A549 (cell line): ENCODE results near the gene CYP4Z1. TPM values are rescaled to one million over a fixed set of nuclear protein-coding genes. Genes with fewer than 3 reads are reported as not detected.

ENCODE experiments used
- ATAC-seq, 2 experiments: fragments of 200-7000 bp in 1 of 2; fragments of >200 bp in 1 of 2; cut with Nextera tagmentation in 1 of 2; cut with Tn5 transposase in 1 of 2; 3 replicates each; pipeline versions ENCODE4 v1.8.0 to v1.9.1; 2018 to 2020; ENCODE audit warnings: mild to moderate bottlenecking in 1 of 2, moderate library complexity in 1 of 2
- CTCF ChIA-PET: fragments of 300-600 bp; sonication (Branson Sonifier 250); formaldehyde crosslinking; extraction: SDS; loops from one replicate; lab custom pipeline; 2021; ENCODE audit warnings: antibody characterized with exemption, inconsistent platforms; lab: Yijun Ruan, JAX
- POLR2A ChIA-PET: fragments of 350-600 bp; formaldehyde crosslinking; extraction: SDS; loops from one replicate; lab custom pipeline; 2021; ENCODE audit warnings: antibody characterized with exemption, inconsistent platforms; lab: Yijun Ruan, JAX
- DNase-seq, 2 experiments: peaks; one replicate each; pipeline versions ENCODE4 v3.0.0 to v3.0.0-alpha.2; 2011 to 2016; ENCODE audit warnings: low read depth in 1 of 2, low spot score in 1 of 2
- FAIRE-seq: peaks from 2 replicates; lab custom pipeline; 2011; peaks lifted over from hg19 to GRCh38; lab: Jason Lieb, UNC
- H3K27ac ChIP-seq, 2 experiments: fragments of >200 bp; sonication (Bioruptor Twin); formaldehyde crosslinking; 3 replicates each; pipeline ENCODE4 v1.5.1; 2016 to 2017
- H3K4me1 ChIP-seq: fragments of >200 bp; sonication (Bioruptor Twin); formaldehyde crosslinking; 3 replicates; pipeline ENCODE4 v1.6.1; 2016
- H3K4me2 ChIP-seq: fragments of >200 bp; sonication (Bioruptor Twin); formaldehyde crosslinking; 3 replicates; pipeline ENCODE4 v1.6.1; 2016
- H3K4me3 ChIP-seq: fragments of >200 bp; sonication (Bioruptor Twin); formaldehyde crosslinking; 3 replicates; pipeline ENCODE4 v1.5.1; 2016
- H3K9me3 ChIP-seq: fragments of >200 bp; sonication (Bioruptor Twin); formaldehyde crosslinking; 3 replicates; pipeline ENCODE4 v1.6.1; 2016
- EHF ChIP-seq: fragments of 250-450 bp; sonication (Bioruptor Pico); IDR thresholded peaks from 2 replicates; pipeline ENCODE4 v1.5.0; 2020; ENCODE audit warnings: mild to moderate bottlenecking
- ELK1 ChIP-seq: fragments of 150-350 bp; IDR thresholded peaks from 2 replicates; pipeline ENCODE4 v1.6.1; 2014; ENCODE audit warnings: low read depth, mild to moderate bottlenecking, low read length
- EP300 ChIP-seq, 2 experiments: fragments of >200 bp; sonication (Bioruptor Twin); formaldehyde crosslinking; IDR thresholded peaks; 2 replicates in 1 of 2; 3 replicates in 1 of 2; pipeline ENCODE4 v1.6.1; 2016 to 2017
- GATA3 ChIP-seq: IDR thresholded peaks from 2 replicates; pipeline ENCODE4 v1.6.1; 2012; ENCODE audit warnings: borderline replicate concordance
- HES2 ChIP-seq: fragments of >200 bp; sonication (Bioruptor Twin); formaldehyde crosslinking; IDR thresholded peaks from 2 replicates; pipeline ENCODE4 v1.6.1; 2016
- HEYL ChIP-seq: fragments of 250-450 bp; sonication (Bioruptor Pico); IDR thresholded peaks from 2 replicates; pipeline ENCODE4 v1.8.0; 2021; ENCODE audit warnings: mild to moderate bottlenecking, moderate library complexity
- HMGXB4 ChIP-seq: fragments of 250-450 bp; sonication (Bioruptor Pico); IDR thresholded peaks from 2 replicates; pipeline ENCODE4 v1.5.0; 2021; ENCODE audit warnings: mild to moderate bottlenecking, moderate library complexity, borderline replicate concordance
- HOXB13 ChIP-seq: fragments of 250-450 bp; sonication (Bioruptor Pico); IDR thresholded peaks from 2 replicates; pipeline ENCODE4 v1.5.0; 2020; ENCODE audit warnings: low read depth, mild to moderate bottlenecking, moderate library complexity
- JUNB ChIP-seq: fragments of >200 bp; sonication (Bioruptor Twin); formaldehyde crosslinking; IDR thresholded peaks from 2 replicates; pipeline ENCODE4 v1.6.1; 2016
- MAFK ChIP-seq: fragments of 450-650 bp; IDR thresholded peaks from 2 replicates; pipeline ENCODE4 v1.6.1; 2014; ENCODE audit not compliant: partially characterized antibody
- MAZ ChIP-seq: fragments of 150-350 bp; IDR thresholded peaks from 2 replicates; pipeline ENCODE4 v1.6.1; 2014; ENCODE audit warnings: antibody characterized with exemption, low read depth, low read length, borderline replicate concordance
- NFE2L2 ChIP-seq: fragments of 150-350 bp; conservative IDR thresholded peaks from 2 replicates; pipeline ENCODE4 v1.6.1; 2014; ENCODE audit warnings: low read length
- NR3C1 ChIP-seq: fragments of >200 bp; sonication (Bioruptor Twin); formaldehyde crosslinking; IDR thresholded peaks from 3 replicates; pipeline ENCODE4 v1.6.1; 2017
- PBX3 ChIP-seq: IDR thresholded peaks from 2 replicates; pipeline ENCODE4 v1.6.1; 2012
- POLR2AphosphoS2 ChIP-seq: conservative IDR thresholded peaks from 2 replicates; pipeline ENCODE4 v1.6.1; 2012; ENCODE audit warnings: low read length, improper control_type of control experiment, inconsistent platforms
- RAD21 ChIP-seq, 2 experiments: fragments of >200 bp in 1 of 2; sonication (Bioruptor Twin) in 1 of 2; formaldehyde crosslinking in 1 of 2; IDR thresholded peaks in 1 of 2; conservative IDR thresholded peaks in 1 of 2; 2 replicates in 1 of 2; 3 replicates in 1 of 2; pipeline ENCODE4 v1.6.1; 2012 to 2018; ENCODE audit warnings: inconsistent platforms in 1 of 2
- SMC3 ChIP-seq: fragments of >200 bp; sonication (Bioruptor Twin); formaldehyde crosslinking; IDR thresholded peaks from 3 replicates; pipeline ENCODE4 v1.6.1; 2018; ENCODE audit warnings: inconsistent platforms
- ZNF302 ChIP-seq: fragments of 250-450 bp; sonication (Bioruptor Pico); IDR thresholded peaks from 2 replicates; pipeline ENCODE4 v1.9.0; 2021; ENCODE audit warnings: inconsistent platforms, mild to moderate bottlenecking, moderate library complexity
- WGBS: methylation state at CpG from one replicate; pipeline ENCODE4 v1.1.6; 2017; ENCODE audit errors: missing lambda C conversion rate; 5-methylcytosine and 5-hydroxymethylcytosine counted together
- polyA plus RNA-seq, 4 experiments: library from polyadenylated mRNA; depleted of rRNA in 3 of 4; stranded (reverse); fragments of >200 nt; fragmentation: RNase III in 1 of 4; extraction: RNeasy Plus Mini Kit Qiagen cat#74134 plus additional on column Dnase treatment in 1 of 4; gene quantifications; 2 replicates in 3 of 4; 3 replicates in 1 of 4; pipeline ENCODE4 v1.2.3, GENCODE V29; 2011 to 2017

The CYP4Z1 gene
- polyA plus RNA-seq, 2 of the 4 experiments (the other 2 are of a cell fraction), result not detected

- FAIRE-seq, result no peak
- Histone ChIP-seq H3K9me3 (no peaks in the 10 kb centered on the region), H3K4me3 (no peak overlapping the region)
- ATAC-seq, result no peak
- TF ChIP-seq SMC3 (no peak), JUNB (no peak), HOXB13 (CRISPR knock-in tag) (no peak), GATA3 (no peak), ELK1 (no peak), MAZ (no peak), MAFK (no peak), NR3C1 (no peak), PBX3 (no peak), ZNF302 (no peak), POLR2AphosphoS2 (no peak), HMGXB4 (CRISPR knock-in tag) (no peak), NFE2L2 (no peak), HEYL (no peak), EP300 (IDR thresholded peaks at IDR 0.05) (no peak), HES2 (no peak), EHF (CRISPR knock-in tag) (no peak)
- TF ChIP-seq, all 56 proteins: peak for 0
- ChIA-PET POLR2A (no interaction called here), CTCF (interaction anchor here (0.6 to 0.9 kb wide), 2 partner anchors 14 to 118 kb away, joined by 4 to 7 read pairs; no protein-coding TSS in a partner anchor)
- 36% methylated on average over 5 of the region's 5 CpGs for WGBS
- H3K27ac ChIP-seq, result no peak overlapping the region
- no peak for DNase-seq
- no peak overlapping the region for H3K4me2 ChIP-seq
- H3K4me1 ChIP-seq, result no peaks in the 10 kb centered on the region
These were observed 94.4 kb downstream of the CYP4Z1 start for GRCh38 chr1:47161298-47162040.

- no peak overlapping the region for H3K27ac ChIP-seq
- DNase-seq, result no peak
- TF ChIP-seq MAFK (peak; percentile 23), RAD21 (conservative IDR thresholded peaks at IDR 0.05 in 1 of 2, IDR thresholded peaks at IDR 0.05 in 1 of 2) (no peak)
- ATAC-seq, result no peak
- no peak overlapping the region for H3K4me3 ChIP-seq
- H3K9me3 ChIP-seq, result no peaks in the 10 kb centered on the region
- ChIA-PET CTCF (no interaction called here), POLR2A (no interaction called here)
- FAIRE-seq, result no peak
- no peaks in the 10 kb centered on the region for H3K4me1 ChIP-seq
- no peak overlapping the region for H3K4me2 ChIP-seq
These were observed 97.5 kb downstream of the CYP4Z1 start for GRCh38 chr1:47164552-47164951.

Other genes with a start within 250 kb of the CYP4Z1 start
- gene CYP4A11, start 125.8 kb upstream of the CYP4Z1 start, polyA plus RNA-seq (2011; rRNA removed), result not detected in 2 replicates
- gene CYP4A11, start 125.8 kb upstream of the CYP4Z1 start, polyA plus RNA-seq (2017; fragmentation: RNase III; extraction: RNeasy Plus Mini Kit Qiagen cat#74134 plus additional on column Dnase treatment), result not detected in 3 replicates
- gene CYP4X1, start 43.6 kb upstream of the CYP4Z1 start, polyA plus RNA-seq (2011; rRNA removed), result not detected in 2 replicates
- gene CYP4X1, start 43.6 kb upstream of the CYP4Z1 start, polyA plus RNA-seq (2017; fragmentation: RNase III; extraction: RNeasy Plus Mini Kit Qiagen cat#74134 plus additional on column Dnase treatment), result 0.05 TPM in 1 of 3 replicates, not detected in the others
- gene CYP4A22, start 70.2 kb downstream of the CYP4Z1 start, polyA plus RNA-seq (2011; rRNA removed), result not detected in 2 replicates
- gene CYP4A22, start 70.2 kb downstream of the CYP4Z1 start, polyA plus RNA-seq (2017; fragmentation: RNase III; extraction: RNeasy Plus Mini Kit Qiagen cat#74134 plus additional on column Dnase treatment), result not detected in 3 replicates
- 2.2 and 2.3 TPM in 2 replicates for gene PDZK1IP1, start 122.8 kb downstream of the CYP4Z1 start, polyA plus RNA-seq (2011; rRNA removed)
- gene PDZK1IP1, start 122.8 kb downstream of the CYP4Z1 start, polyA plus RNA-seq (2017; fragmentation: RNase III; extraction: RNeasy Plus Mini Kit Qiagen cat#74134 plus additional on column Dnase treatment), result 6.4 to 9.4 TPM (median 6.9 TPM) in 3 replicates
- gene TAL1, start 165.0 kb downstream of the CYP4Z1 start, polyA plus RNA-seq (2011; rRNA removed), result 0.04 TPM in 1 of 2 replicates, not detected in the other
- gene TAL1, start 165.0 kb downstream of the CYP4Z1 start, polyA plus RNA-seq (2017; fragmentation: RNase III; extraction: RNeasy Plus Mini Kit Qiagen cat#74134 plus additional on column Dnase treatment), result 0.03 TPM in 1 of 3 replicates, not detected in the others
- 19.5 and 21.7 TPM in 2 replicates for gene STIL, start 246.9 kb downstream of the CYP4Z1 start, polyA plus RNA-seq (2011; rRNA removed)
- 10.1 to 10.7 TPM (median 10.2 TPM) in 3 replicates for gene STIL, start 246.9 kb downstream of the CYP4Z1 start, polyA plus RNA-seq (2017; fragmentation: RNase III; extraction: RNeasy Plus Mini Kit Qiagen cat#74134 plus additional on column Dnase treatment)